Measurements from ENCODE around the gene MRPL21.
"Not testable (repeated sequence)": the region's sequence is repeated elsewhere in the genome, so short reads cannot be mapped to it uniquely, and the experiment has no call there.

Gene MRPL21

GRCh38 chr11:68891351-68891948 is 12.2 kb downstream of the MRPL21 start:
- Histone ChIP-seq H3K4me3 (ENCODE audit: low read length in 2 of 2) (no peak overlapping the region), H3K27ac (replicated peaks; ENCODE audit: low read length) (no peak overlapping the region), H2BK15ac (ENCODE audit: low read length) (no peak overlapping the region), H4K8ac (ENCODE audit: low read depth, low read length) (no peak overlapping the region), H2AFZ (ENCODE audit: low read length) (no peak overlapping the region), H3K36me3 (replicated peaks in 1 of 2; ENCODE audit: control insufficient read depth in 2 of 2, insufficient read depth in 2 of 2, low read length in 2 of 2) (peaks cover 26 to 60% of the 10 kb centered on the region in 2 donors), H3K9ac (ENCODE audit: low read depth, low read length, poor library complexity) (no peak overlapping the region), H3K9me3 (replicated peaks in 1 of 2; ENCODE audit: control insufficient read depth in 2 of 2, insufficient read depth in 1 of 2, low read depth in 1 of 2, low read length in 2 of 2) (no peaks in the 10 kb centered on the region), H2BK12ac (ENCODE audit: low read length) (peak overlapping the region; percentile 58), H3K4ac (ENCODE audit: low read length) (no peak overlapping the region), H4K91ac (ENCODE audit: low read depth, low read length, poor library complexity) (no peak overlapping the region), H2BK5ac (ENCODE audit: low read length) (no peak overlapping the region), H3K18ac (ENCODE audit: low read length) (no peak overlapping the region), H3K27me3 (ENCODE audit: control insufficient read depth in 3 of 3, insufficient read depth in 3 of 3, low read depth in 1 of 3, low read length in 3 of 3) (no peaks in the 10 kb centered on the region), H2BK120ac (ENCODE audit: low read depth, low read length) (no peak overlapping the region), H3K4me2 (ENCODE audit: insufficient read depth, low read length, poor library complexity, severe bottlenecking) (no peak overlapping the region), H3K79me1 (ENCODE audit: low read depth, low read length) (no peaks in the 10 kb centered on the region), H3K4me1 (ENCODE audit: control insufficient read depth in 2 of 2, insufficient read depth in 1 of 2, low read depth in 1 of 2, low read length in 2 of 2) (no peaks in the 10 kb centered on the region), H3K14ac (ENCODE audit: low read length) (no peak overlapping the region), H2AK5ac (ENCODE audit: low read depth, low read length) (no peak overlapping the region), H3K23ac (ENCODE audit: low read depth, low read length, poor library complexity) (no peak overlapping the region)
- DNase-seq (ENCODE audit: low spot score) = no peak
- WGBS, 2 donors (ENCODE audit: extremely low coverage in 2 of 2, insufficient read length in 2 of 2, insufficient replicate concordance in 1 of 2) = no CpG with 5 or more reads among the region's 17 CpGs

GRCh38 chr11:68890490-68891231 is 13.0 kb downstream of the MRPL21 start:
- no peak for DNase-seq (ENCODE audit: low spot score)
- H3K27ac ChIP-seq (replicated peaks; ENCODE audit: low read length) = no peak overlapping the region
- no CpG with 5 or more reads among the region's 17 CpGs for WGBS, 2 donors (ENCODE audit: extremely low coverage in 2 of 2, insufficient read length in 2 of 2, insufficient replicate concordance in 1 of 2)

DNA sequence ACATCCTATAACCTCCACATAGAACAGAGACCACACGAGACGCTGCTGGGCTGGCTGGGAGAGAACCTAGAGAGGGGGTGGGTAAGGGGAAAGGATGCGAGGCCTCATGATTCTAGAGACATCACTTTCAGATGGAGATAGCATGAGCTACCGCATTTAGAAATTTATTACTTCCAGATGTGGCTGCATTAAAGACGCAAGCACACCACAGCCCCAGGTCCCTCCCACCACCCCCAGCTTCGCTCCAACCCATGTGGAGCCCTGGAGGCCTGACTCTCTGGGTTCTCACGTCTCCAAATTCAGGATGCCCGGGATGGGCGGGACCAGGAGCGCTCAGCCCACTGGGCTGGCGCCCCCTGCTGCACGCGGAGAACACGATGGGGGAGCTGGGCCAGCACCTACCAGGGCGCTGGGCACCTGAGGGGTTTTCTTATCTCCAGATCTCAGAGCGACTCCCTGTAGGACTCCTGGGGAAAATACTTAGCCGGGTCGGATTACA is 13.6 kb downstream of the MRPL21 start:
- Histone ChIP-seq H3K9me3 (replicated peaks in 1 of 2; ENCODE audit: control insufficient read depth in 2 of 2, insufficient read depth in 1 of 2, low read depth in 1 of 2, low read length in 2 of 2) (no peaks in the 10 kb centered on the region), H3K4me3 (ENCODE audit: low read length in 2 of 2) (no peak overlapping the region), H2BK15ac (ENCODE audit: low read length) (no peak overlapping the region), H2BK12ac (ENCODE audit: low read length) (no peak overlapping the region), H2BK5ac (ENCODE audit: low read length) (no peak overlapping the region), H3K27ac (replicated peaks; ENCODE audit: low read length) (no peak overlapping the region), H3K79me1 (ENCODE audit: low read depth, low read length) (no peaks in the 10 kb centered on the region), H2AFZ (ENCODE audit: low read length) (no peak overlapping the region), H3K4me1 (ENCODE audit: control insufficient read depth in 2 of 2, insufficient read depth in 1 of 2, low read depth in 1 of 2, low read length in 2 of 2) (no peaks in the 10 kb centered on the region), H4K8ac (ENCODE audit: low read depth, low read length) (no peak overlapping the region), H3K18ac (ENCODE audit: low read length) (no peak overlapping the region), H3K14ac (ENCODE audit: low read length) (no peak overlapping the region), H3K36me3 (replicated peaks in 1 of 2; ENCODE audit: control insufficient read depth in 2 of 2, insufficient read depth in 2 of 2, low read length in 2 of 2) (peaks cover 22 to 50% of the 10 kb centered on the region in 2 donors), H3K9ac (ENCODE audit: low read depth, low read length, poor library complexity) (no peak overlapping the region), H3K27me3 (ENCODE audit: control insufficient read depth in 3 of 3, insufficient read depth in 3 of 3, low read depth in 1 of 3, low read length in 3 of 3) (no peaks in the 10 kb centered on the region), H2AK5ac (ENCODE audit: low read depth, low read length) (no peak overlapping the region), H3K23ac (ENCODE audit: low read depth, low read length, poor library complexity) (no peak overlapping the region), H3K4me2 (ENCODE audit: insufficient read depth, low read length, poor library complexity, severe bottlenecking) (no peak overlapping the region), H3K4ac (ENCODE audit: low read length) (no peak overlapping the region), H2BK120ac (ENCODE audit: low read depth, low read length) (no peak overlapping the region), H4K91ac (ENCODE audit: low read depth, low read length, poor library complexity) (no peak overlapping the region)
- DNase-seq (ENCODE audit: low spot score) = no peak
- WGBS, 2 donors (ENCODE audit: extremely low coverage in 2 of 2, insufficient read length in 2 of 2, insufficient replicate concordance in 1 of 2) = no CpG with 5 or more reads among the region's 18 CpGs

More at GRCh38 chr11:68890490-68891231, 13.0 kb downstream of the MRPL21 start:
- H3K27me3 ChIP-seq (ENCODE audit: control insufficient read depth in 3 of 3, insufficient read depth in 3 of 3, low read depth in 1 of 3, low read length in 3 of 3) = no peaks in the 10 kb centered on the region
- peak overlapping the region; percentile 46 for H3K23ac ChIP-seq (ENCODE audit: low read depth, low read length, poor library complexity)
- peak overlapping the region; percentile 2 for H2BK12ac ChIP-seq (ENCODE audit: low read length)
- no peak overlapping the region for H2AFZ ChIP-seq (ENCODE audit: low read length)
- no peak overlapping the region for H2BK15ac ChIP-seq (ENCODE audit: low read length)
- peak overlapping the region; percentile 9 for H3K9ac ChIP-seq (ENCODE audit: low read depth, low read length, poor library complexity)
- peaks cover 24 to 52% of the 10 kb centered on the region in 2 donors for H3K36me3 ChIP-seq (replicated peaks in 1 of 2; ENCODE audit: control insufficient read depth in 2 of 2, insufficient read depth in 2 of 2, low read length in 2 of 2)
- no peaks in the 10 kb centered on the region for H3K9me3 ChIP-seq (replicated peaks in 1 of 2; ENCODE audit: control insufficient read depth in 2 of 2, insufficient read depth in 1 of 2, low read depth in 1 of 2, low read length in 2 of 2)
- H3K4me2 ChIP-seq (ENCODE audit: insufficient read depth, low read length, poor library complexity, severe bottlenecking) = no peak overlapping the region
- no peak overlapping the region for H2BK120ac ChIP-seq (ENCODE audit: low read depth, low read length)
- peak overlapping the region; percentile 73 for H4K8ac ChIP-seq (ENCODE audit: low read depth, low read length)
- H2AK5ac ChIP-seq (ENCODE audit: low read depth, low read length) = no peak overlapping the region
- peak overlapping the region; percentile 70 for H2BK5ac ChIP-seq (ENCODE audit: low read length)
- no peaks in the 10 kb centered on the region for H3K79me1 ChIP-seq (ENCODE audit: low read depth, low read length)
- H4K91ac ChIP-seq (ENCODE audit: low read depth, low read length, poor library complexity) = no peak overlapping the region
- H3K4me1 ChIP-seq (ENCODE audit: control insufficient read depth in 2 of 2, insufficient read depth in 1 of 2, low read depth in 1 of 2, low read length in 2 of 2) = no peaks in the 10 kb centered on the region
- H3K14ac ChIP-seq (ENCODE audit: low read length) = no peak overlapping the region
- no peak overlapping the region for H3K4ac ChIP-seq (ENCODE audit: low read length)
- no peak overlapping the region for H3K4me3 ChIP-seq (ENCODE audit: low read length in 2 of 2)
- H3K18ac ChIP-seq (ENCODE audit: low read length) = no peak overlapping the region

DNA sequence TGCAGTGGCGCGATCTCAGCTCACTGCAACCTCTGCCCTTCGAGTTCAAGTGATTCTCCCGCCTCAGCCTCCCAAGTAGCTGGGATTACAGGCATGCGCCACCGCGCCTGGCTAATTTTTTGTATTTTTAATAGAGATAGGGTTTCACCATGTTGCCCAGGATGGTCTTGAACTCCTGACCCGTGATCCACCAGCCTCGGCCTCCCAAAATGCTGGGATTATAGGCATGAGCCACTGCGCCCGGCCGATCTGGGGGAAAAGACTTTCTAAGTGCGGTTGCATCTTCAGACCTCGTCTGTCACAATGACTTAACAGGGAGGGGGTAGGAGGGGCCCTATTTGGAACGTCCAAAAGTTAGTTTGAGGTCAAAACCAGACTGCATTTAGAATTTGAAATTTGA is 18.8 kb downstream of the MRPL21 start:
- H3K18ac ChIP-seq (ENCODE audit: low read length); H3K79me1 ChIP-seq (ENCODE audit: low read depth, low read length); DNase-seq (ENCODE audit: low spot score); H3K14ac ChIP-seq (ENCODE audit: low read length); H2BK15ac ChIP-seq (ENCODE audit: low read length); H3K36me3 ChIP-seq (replicated peaks in 1 of 2; ENCODE audit: control insufficient read depth in 2 of 2, insufficient read depth in 2 of 2, low read length in 2 of 2); H3K9ac ChIP-seq (ENCODE audit: low read depth, low read length, poor library complexity); H3K27ac ChIP-seq (replicated peaks; ENCODE audit: low read length); H2BK12ac ChIP-seq (ENCODE audit: low read length); H3K4me3 ChIP-seq (ENCODE audit: low read length in 2 of 2); H2AK5ac ChIP-seq (ENCODE audit: low read depth, low read length); H3K4me2 ChIP-seq (ENCODE audit: insufficient read depth, low read length, poor library complexity, severe bottlenecking); H2BK120ac ChIP-seq (ENCODE audit: low read depth, low read length); H3K23ac ChIP-seq (ENCODE audit: low read depth, low read length, poor library complexity); H4K8ac ChIP-seq (ENCODE audit: low read depth, low read length); H4K91ac ChIP-seq (ENCODE audit: low read depth, low read length, poor library complexity); H3K27me3 ChIP-seq (ENCODE audit: control insufficient read depth in 3 of 3, insufficient read depth in 3 of 3, low read depth in 1 of 3, low read length in 3 of 3); H2BK5ac ChIP-seq (ENCODE audit: low read length); H3K9me3 ChIP-seq (replicated peaks in 1 of 2; ENCODE audit: control insufficient read depth in 2 of 2, insufficient read depth in 1 of 2, low read depth in 1 of 2, low read length in 2 of 2); H2AFZ ChIP-seq (ENCODE audit: low read length); H3K4me1 ChIP-seq (ENCODE audit: control insufficient read depth in 2 of 2, insufficient read depth in 1 of 2, low read depth in 1 of 2, low read length in 2 of 2); H3K4ac ChIP-seq (ENCODE audit: low read length): not testable (repeated sequence)
- no CpG with 5 or more reads among the region's 15 CpGs for WGBS, 2 donors (ENCODE audit: extremely low coverage in 2 of 2, insufficient read length in 2 of 2, insufficient replicate concordance in 1 of 2)

Data from neuronal stem cell (in vitro differentiated cells).